Upper lobe of left lung (tissue), 4 donors: ENCODE data around the gene CNDP2.
"Not testable (repeated sequence)": the region's sequence is repeated elsewhere in the genome, so short reads cannot be mapped to it uniquely, and the experiment has no call there.

Experiments
- POLR2A ChIP-seq, 4 donors: fragments of 450-650 bp; IDR thresholded peaks; one replicate each; pipeline ENCODE4 v1.5.1; 2016 to 2017; ENCODE audit warnings: antibody characterized with exemption in 4 of 4, mild to moderate bottlenecking in 2 of 4
- POLR2AphosphoS5 ChIP-seq, 2 donors: sonication (generic); formaldehyde crosslinking; IDR thresholded peaks; one replicate each; pipeline ENCODE4 v1.5.1; 2017; ENCODE audit warnings: antibody characterized with exemption in 2 of 2

DNA sequence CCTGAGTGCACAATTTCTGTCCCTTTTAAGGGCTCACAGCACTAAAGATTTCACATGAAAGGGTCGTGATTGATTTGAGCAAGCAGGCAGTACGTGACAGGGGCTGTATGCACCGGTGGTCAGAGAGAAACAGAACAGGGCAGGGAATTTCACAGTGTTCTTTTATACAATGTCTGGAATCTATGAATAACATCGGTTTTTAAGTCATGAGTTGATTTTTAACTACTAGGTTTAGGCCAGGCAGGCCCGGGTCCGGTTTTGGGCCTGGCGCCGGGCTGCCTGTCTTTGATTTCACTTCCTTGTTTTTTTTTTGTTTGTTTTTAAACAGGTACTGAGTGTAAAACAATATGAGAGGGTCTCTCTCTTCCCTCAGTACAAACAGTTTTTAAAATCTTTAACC is 4.6 kb downstream of the CNDP2 start:
- TF ChIP-seq POLR2A, POLR2AphosphoS5 (IDR thresholded peaks at IDR 0.05): not testable (repeated sequence)
